Loucy (cell line): ENCODE measurements around the gene LCMT1.

Experiments used
- H2AFZ ChIP-seq: fragments of 200-600 bp; sonication (generic); 2 replicates; pipeline ENCODE4 v1.6.0; 2016; ENCODE audit warnings: antibody characterized with exemption, mild to moderate bottlenecking, low read length, moderate library complexity
- H3F3A ChIP-seq: fragments of 200-600 bp; 2 replicates; pipeline ENCODE4 v1.6.0; 2016; ENCODE audit warnings: antibody characterized with exemption, low read depth, mild to moderate bottlenecking
- H3K27me3 ChIP-seq: fragments of 200-600 bp; sonication (generic); 2 replicates; pipeline ENCODE4 v1.6.1; 2014; ENCODE audit warnings: low read length, mild to moderate bottlenecking; ENCODE audit not compliant: insufficient read depth, poor library complexity, severe bottlenecking
- H3K36me3 ChIP-seq: fragments of 200-600 bp; sonication (generic); 2 replicates; pipeline ENCODE4 v1.6.1; 2016; ENCODE audit warnings: low read length; ENCODE audit not compliant: insufficient read depth
- H3K4me1 ChIP-seq: fragments of 200-600 bp; sonication (generic); 2 replicates; pipeline ENCODE4 v1.5.1; 2014; ENCODE audit warnings: low read length, mild to moderate bottlenecking; ENCODE audit not compliant: insufficient read depth, poor library complexity, severe bottlenecking
- H3K4me2 ChIP-seq: fragments of 200-600 bp; sonication (generic); 2 replicates; pipeline ENCODE4 v1.6.0; 2014; ENCODE audit warnings: antibody characterized with exemption, low read length, low read depth, mild to moderate bottlenecking; ENCODE audit not compliant: poor library complexity, severe bottlenecking
- H3K4me3 ChIP-seq: fragments of 200-600 bp; sonication (generic); 2 replicates; pipeline ENCODE4 v1.5.1; 2014; ENCODE audit warnings: low read length, mild to moderate bottlenecking, mixed read lengths; ENCODE audit not compliant: poor library complexity, severe bottlenecking
- H3K79me2 ChIP-seq: fragments of 200-600 bp; sonication (generic); 2 replicates; pipeline ENCODE4 v1.6.1; 2014; ENCODE audit warnings: low read length; ENCODE audit not compliant: insufficient read depth
- H3K9ac ChIP-seq: fragments of 200-600 bp; sonication (generic); 2 replicates; pipeline ENCODE4 v1.6.0; 2014; ENCODE audit warnings: mild to moderate bottlenecking, low read depth, low read length, moderate library complexity; ENCODE audit not compliant: poor library complexity, severe bottlenecking
- H3K9me2 ChIP-seq: fragments of 200-600 bp; sonication (generic); replicated peaks from 2 replicates; pipeline ENCODE4 v1.6.1; 2016; ENCODE audit warnings: low read depth, low read length, mixed read lengths
- H3K9me3 ChIP-seq: fragments of 200-600 bp; sonication (generic); 2 replicates; pipeline ENCODE4 v1.6.1; 2014; ENCODE audit warnings: mild to moderate bottlenecking, antibody characterized with exemption, low read length, low read depth; ENCODE audit not compliant: insufficient read depth
- H4K20me1 ChIP-seq: fragments of 200-600 bp; sonication (generic); 2 replicates; pipeline ENCODE4 v1.6.0; 2014; ENCODE audit warnings: antibody characterized with exemption, low read length, mild to moderate bottlenecking; ENCODE audit not compliant: insufficient read depth, poor library complexity, severe bottlenecking
- EZH2phosphoT487 ChIP-seq: fragments of 200-600 bp; IDR thresholded peaks from 2 replicates; pipeline ENCODE4 v1.6.1; 2018; ENCODE audit warnings: antibody characterized with exemption, mild to moderate bottlenecking, moderate library complexity, borderline replicate concordance
- TF ChIP-seq, protein P1 (sequence below): fragments of 200-600 bp; sonication (generic); conservative IDR thresholded peaks from 2 replicates; pipeline ENCODE4 v1.5.1; 2014; ENCODE audit warnings: mild to moderate bottlenecking, antibody characterized with exemption, low read length

Gene LCMT1

DNA sequence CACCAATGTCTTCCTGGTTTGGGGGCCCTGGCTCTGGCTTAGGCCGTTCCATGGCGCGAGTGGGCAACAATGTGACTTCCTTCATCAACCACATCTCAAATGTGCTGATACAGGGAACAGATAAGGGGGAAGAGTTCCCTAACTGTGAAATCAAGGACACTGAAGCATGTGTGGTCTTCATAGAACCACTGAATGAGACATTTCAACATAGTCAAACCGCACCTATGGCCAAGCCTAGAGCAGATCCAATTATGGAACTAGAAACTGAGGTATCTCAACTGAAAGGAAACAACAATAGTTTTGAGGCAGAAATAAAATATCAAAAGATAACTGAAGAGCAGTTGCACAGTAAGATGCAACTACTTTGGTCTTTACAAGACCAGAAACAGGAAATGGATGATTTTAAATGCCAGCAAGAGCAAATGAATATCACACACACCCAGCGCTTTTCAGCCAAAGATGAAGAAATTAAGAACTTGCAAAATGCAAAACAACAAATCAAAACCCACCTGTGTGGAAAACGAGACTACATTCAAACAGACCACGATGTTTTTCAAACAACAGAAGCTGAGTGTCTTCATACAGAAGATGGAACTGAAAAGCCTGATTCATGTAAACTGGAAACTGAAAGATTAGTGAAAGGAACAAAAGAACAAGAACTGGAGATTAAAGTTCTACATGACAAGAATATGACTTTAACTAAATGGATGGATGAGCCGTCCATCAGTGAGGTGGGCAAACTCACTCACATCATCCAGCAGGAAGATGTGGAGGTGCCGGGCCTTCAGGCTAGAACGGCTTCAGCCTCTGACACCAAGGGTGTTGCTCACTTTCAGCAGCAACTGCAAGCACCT is 18.1 kb upstream of the LCMT1 start:
- H3K9me2 ChIP-seq: no peaks in the 10 kb centered on the region
- no peaks in the 10 kb centered on the region for H3K27me3 ChIP-seq
- peak overlapping the region; percentile 61 for H3K4me3 ChIP-seq
- no peaks in the 10 kb centered on the region for H4K20me1 ChIP-seq
- H3K4me1 ChIP-seq: peaks cover 53% of the 10 kb centered on the region
- H3K79me2 ChIP-seq: no peaks in the 10 kb centered on the region
- H3K4me2 ChIP-seq: peak overlapping the region; percentile 70
- H2AFZ ChIP-seq: peak overlapping the region; percentile 56
- no peaks in the 10 kb centered on the region for H3K36me3 ChIP-seq
- peak overlapping the region; percentile 71 for H3K9ac ChIP-seq
- H3K9me3 ChIP-seq: no peaks in the 10 kb centered on the region
- peaks cover 27% of the 10 kb centered on the region for H3F3A ChIP-seq
- TF ChIP-seq EZH2phosphoT487: no peak
- TF ChIP-seq, protein P1, sequence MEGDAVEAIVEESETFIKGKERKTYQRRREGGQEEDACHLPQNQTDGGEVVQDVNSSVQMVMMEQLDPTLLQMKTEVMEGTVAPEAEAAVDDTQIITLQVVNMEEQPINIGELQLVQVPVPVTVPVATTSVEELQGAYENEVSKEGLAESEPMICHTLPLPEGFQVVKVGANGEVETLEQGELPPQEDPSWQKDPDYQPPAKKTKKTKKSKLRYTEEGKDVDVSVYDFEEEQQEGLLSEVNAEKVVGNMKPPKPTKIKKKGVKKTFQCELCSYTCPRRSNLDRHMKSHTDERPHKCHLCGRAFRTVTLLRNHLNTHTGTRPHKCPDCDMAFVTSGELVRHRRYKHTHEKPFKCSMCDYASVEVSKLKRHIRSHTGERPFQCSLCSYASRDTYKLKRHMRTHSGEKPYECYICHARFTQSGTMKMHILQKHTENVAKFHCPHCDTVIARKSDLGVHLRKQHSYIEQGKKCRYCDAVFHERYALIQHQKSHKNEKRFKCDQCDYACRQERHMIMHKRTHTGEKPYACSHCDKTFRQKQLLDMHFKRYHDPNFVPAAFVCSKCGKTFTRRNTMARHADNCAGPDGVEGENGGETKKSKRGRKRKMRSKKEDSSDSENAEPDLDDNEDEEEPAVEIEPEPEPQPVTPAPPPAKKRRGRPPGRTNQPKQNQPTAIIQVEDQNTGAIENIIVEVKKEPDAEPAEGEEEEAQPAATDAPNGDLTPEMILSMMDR: no peak

DNA sequence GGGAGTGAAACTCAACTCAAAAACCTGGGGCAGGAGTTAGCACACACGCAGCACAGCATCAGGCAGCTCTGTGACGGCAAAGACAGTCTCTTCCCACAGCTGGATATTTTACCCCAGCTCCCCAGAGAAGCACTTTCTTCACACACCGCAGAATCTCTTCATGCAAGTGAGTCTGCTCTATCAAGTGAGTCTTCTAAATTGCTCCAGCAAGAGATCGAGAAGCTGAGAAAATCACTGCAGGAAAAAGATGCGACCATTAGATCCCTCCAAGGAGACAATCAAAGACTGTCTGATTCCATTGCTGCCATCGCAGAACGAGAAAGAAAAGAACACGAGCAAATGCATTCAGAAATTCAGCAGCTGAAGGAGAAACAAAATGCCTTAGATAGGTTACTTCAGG is 16.9 kb upstream of the LCMT1 start:
- TF ChIP-seq, protein P1: no peak
- TF ChIP-seq EZH2phosphoT487: no peak
- H3K4me1 ChIP-seq: peaks cover 42% of the 10 kb centered on the region
- H3K9ac ChIP-seq: peak overlapping the region; percentile 71
- no peaks in the 10 kb centered on the region for H4K20me1 ChIP-seq
- no peaks in the 10 kb centered on the region for H3K27me3 ChIP-seq
- peaks cover 27% of the 10 kb centered on the region for H3F3A ChIP-seq
- no peaks in the 10 kb centered on the region for H3K9me3 ChIP-seq
- H3K79me2 ChIP-seq: no peaks in the 10 kb centered on the region
- H3K9me2 ChIP-seq: no peaks in the 10 kb centered on the region
- H3K4me3 ChIP-seq: peak overlapping the region; percentile 61
- no peak overlapping the region for H2AFZ ChIP-seq
- H3K36me3 ChIP-seq: no peaks in the 10 kb centered on the region
- H3K4me2 ChIP-seq: peak overlapping the region; percentile 70

DNA sequence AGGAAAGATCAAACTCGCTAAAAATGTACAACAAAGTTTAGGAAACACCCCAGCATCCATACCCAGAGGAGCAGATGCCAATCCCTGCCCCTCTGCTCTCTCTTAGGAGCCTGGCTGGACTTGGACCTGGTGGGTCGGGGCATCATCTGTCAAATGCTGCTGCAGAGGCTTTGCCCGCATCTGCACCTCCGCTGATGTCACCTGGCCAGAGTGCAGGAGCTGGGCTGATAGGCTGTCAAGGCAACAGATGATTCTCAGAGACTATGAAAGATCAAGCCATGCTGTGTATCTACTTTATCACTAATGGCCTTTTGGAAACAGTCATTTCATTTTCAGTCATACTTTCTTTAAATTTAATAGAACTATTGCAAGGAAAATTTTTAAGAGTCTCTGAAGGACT is 15.9 kb upstream of the LCMT1 start:
- H3K79me2 ChIP-seq: no peaks in the 10 kb centered on the region
- no peaks in the 10 kb centered on the region for H3K9me3 ChIP-seq
- H4K20me1 ChIP-seq: no peaks in the 10 kb centered on the region

More for the DNA sequence above, 15.9 kb upstream of the LCMT1 start:
- H3K4me2 ChIP-seq: no peak overlapping the region
- H3K36me3 ChIP-seq: no peaks in the 10 kb centered on the region
- TF ChIP-seq, protein P1: no peak
- no peak for TF ChIP-seq EZH2phosphoT487
- H2AFZ ChIP-seq: no peak overlapping the region
- H3K9ac ChIP-seq: no peak overlapping the region
- no peaks in the 10 kb centered on the region for H3K27me3 ChIP-seq
- no peak overlapping the region for H3K4me3 ChIP-seq
- H3K4me1 ChIP-seq: peaks cover 41% of the 10 kb centered on the region
- no peaks in the 10 kb centered on the region for H3K9me2 ChIP-seq
- H3F3A ChIP-seq: peaks cover 27% of the 10 kb centered on the region
